GM13977 (cell line): ENCODE measurements around the gene PLA2G7.
A peak's percentile ranks its signal among the peaks of the same experiment; 100 is the strongest.

Experiments used
- DNase-seq: peaks from one replicate; pipeline ENCODE4 v3.0.0; 2012; ENCODE audit warnings: low spot score
- in situ Hi-C: fragments of 300-500 bp; cut with MboI; formaldehyde crosslinking; loops from one replicate; pipeline ENCODE4 v1.12.0; 2022; ENCODE audit warnings: low sequenced_read_pairs, low pct_unique_long_range_greater_than_20kb, mixed read lengths, inconsistent platforms; ENCODE audit not compliant: unreplicated experiment
- TF ChIP-seq, protein P1 (sequence below): IDR thresholded peaks from 2 replicates; pipeline ENCODE4 v1.5.1; 2012; ENCODE audit warnings: mild to moderate bottlenecking, control low read depth; ENCODE audit not compliant: insufficient read depth; ENCODE audit errors: extremely low read depth, missing control alignments

Gene PLA2G7

DNA sequence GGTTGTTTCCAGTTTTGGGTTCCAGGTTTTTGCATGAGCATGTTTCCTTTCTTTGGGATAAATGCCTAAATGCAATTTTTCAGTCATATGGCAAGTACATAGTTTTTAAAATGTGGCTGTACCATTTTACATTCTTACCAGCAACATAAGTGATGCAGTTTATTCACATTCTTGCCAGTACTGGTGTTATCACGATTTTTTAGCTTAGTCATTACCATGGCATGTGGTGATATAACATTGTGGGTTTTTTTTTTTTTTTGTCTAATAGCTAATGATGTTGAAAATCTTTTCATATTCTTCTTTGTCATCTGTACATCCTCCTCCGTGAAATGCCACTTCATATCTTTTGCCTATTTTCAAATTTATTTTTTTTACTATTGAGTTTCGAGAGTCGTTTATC, 50.4 kb downstream of the PLA2G7 start:
- in situ Hi-C loops: no loop called here
- TF ChIP-seq, protein P1, sequence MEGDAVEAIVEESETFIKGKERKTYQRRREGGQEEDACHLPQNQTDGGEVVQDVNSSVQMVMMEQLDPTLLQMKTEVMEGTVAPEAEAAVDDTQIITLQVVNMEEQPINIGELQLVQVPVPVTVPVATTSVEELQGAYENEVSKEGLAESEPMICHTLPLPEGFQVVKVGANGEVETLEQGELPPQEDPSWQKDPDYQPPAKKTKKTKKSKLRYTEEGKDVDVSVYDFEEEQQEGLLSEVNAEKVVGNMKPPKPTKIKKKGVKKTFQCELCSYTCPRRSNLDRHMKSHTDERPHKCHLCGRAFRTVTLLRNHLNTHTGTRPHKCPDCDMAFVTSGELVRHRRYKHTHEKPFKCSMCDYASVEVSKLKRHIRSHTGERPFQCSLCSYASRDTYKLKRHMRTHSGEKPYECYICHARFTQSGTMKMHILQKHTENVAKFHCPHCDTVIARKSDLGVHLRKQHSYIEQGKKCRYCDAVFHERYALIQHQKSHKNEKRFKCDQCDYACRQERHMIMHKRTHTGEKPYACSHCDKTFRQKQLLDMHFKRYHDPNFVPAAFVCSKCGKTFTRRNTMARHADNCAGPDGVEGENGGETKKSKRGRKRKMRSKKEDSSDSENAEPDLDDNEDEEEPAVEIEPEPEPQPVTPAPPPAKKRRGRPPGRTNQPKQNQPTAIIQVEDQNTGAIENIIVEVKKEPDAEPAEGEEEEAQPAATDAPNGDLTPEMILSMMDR: no peak
- DNase-seq: no peak

DNA sequence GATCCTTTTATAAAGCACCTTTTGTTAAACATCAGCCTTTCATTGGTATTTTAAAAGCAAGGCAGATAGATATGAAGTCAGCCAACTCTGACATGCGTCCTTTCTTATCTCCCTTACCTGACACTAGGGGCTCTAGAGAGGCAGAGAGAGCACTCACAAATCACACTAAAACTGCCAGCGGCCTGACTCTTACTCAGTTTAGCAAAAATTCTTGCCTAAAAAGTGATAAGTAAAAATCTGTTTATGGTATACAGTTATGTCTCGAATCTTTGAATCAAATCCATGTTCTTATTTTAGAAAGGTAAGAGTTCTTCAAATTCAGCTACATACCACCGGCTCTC, 57.9 kb downstream of the PLA2G7 start:
- DNase-seq: no peak
- TF ChIP-seq, protein P1: peak; percentile 25
- in situ Hi-C loops: no loop called here

DNA sequence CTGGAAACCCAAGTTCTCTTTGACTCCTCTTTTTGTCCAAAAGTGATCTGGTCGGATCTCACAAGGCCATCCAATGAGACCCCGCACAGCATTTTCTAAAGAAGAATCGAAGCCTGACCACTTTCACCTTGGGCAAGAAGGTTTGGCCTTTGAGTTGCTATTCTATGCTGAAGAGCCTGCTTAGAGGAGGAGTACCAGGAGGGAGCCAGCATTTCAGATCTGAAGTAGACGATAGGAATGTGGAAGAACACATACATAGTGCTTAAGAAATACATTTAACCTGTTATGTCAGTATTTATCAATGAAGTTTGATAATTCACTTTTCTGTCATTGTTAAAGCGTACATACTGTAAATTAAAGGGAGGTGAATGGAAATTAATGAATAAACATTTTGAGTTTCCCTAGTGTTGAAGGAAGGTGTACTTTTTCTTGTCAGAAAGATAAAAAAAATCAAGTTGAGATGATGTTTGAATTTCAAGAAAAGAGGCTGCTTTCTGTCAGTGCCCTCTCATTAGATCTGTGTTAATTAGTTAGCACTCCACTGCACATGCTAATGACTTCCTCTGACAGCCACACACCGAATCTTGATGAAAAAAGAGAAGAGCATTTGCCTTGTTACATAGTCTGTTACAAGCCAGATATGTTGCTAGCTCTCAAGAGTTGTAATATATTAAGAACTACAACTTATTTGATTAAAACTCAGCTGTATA, 58.4 kb downstream of the PLA2G7 start:
- TF ChIP-seq, protein P1: no peak
- no peak for DNase-seq
- in situ Hi-C loops: no loop called here

DNA sequence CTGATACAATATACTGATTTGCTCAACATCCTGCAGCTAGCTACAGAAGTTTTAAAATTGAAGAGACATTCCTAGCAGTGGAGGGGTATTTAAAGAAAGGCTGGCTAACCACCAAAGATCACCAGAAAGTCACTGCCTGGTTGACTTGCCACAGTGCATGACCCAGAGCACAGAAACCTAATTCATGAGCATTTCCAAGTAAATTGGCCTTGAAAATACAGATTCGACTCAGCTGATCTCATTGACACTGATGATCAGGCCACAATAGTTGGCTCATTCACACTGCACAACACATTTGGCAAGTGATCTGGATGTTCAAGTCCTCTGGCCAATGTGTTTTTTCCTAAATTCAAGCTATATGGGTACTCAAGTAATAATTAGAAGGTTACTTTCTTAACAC, 60.8 kb downstream of the PLA2G7 start:
- in situ Hi-C loops: no loop called here
- TF ChIP-seq, protein P1: no peak
- no peak for DNase-seq

DNA sequence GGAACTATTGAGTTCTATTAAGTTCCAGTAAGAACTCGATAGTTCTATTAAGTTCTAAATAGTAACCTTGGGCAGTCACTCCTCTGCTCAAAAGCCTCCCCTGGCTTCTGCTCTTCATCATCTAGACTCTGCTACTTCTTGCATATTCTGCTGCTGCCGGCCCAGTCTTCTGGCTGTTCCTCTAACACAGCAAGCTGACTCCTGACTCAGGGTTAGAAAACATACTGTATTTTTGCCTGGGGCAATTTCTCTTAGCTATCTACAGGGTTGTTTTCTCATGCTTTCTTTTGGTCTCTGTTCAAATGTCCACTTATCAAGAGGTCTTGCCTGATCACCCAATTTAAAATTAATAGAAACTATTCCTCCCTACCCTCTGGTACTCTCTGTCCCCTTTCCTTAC, 67.8 kb downstream of the PLA2G7 start:
- in situ Hi-C loops: no loop called here
- no peak for DNase-seq
- TF ChIP-seq, protein P1: no peak

DNA sequence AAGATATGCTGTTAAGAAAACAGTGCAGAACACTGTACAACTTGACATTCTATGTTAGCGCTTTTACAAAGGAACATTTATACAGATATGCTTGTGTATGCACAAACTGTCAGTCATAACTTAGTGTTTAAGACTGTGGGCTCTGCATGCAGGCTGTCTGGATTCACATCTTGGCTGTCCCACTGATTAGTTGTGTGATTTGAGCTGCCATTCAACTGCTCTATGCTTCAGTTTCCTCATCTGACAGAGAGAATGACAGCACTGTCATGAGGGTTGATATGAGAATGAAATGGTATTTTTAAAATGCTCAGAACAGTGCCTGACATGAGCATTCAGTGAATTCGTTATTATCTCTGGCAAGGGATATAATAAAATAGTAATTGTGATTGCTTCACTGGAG, 73.7 kb downstream of the PLA2G7 start:
- no peak for DNase-seq
- TF ChIP-seq, protein P1: no peak
- in situ Hi-C loops: no loop called here
